Fibroblast of skin of abdomen (primary cell): ENCODE data around the gene C20orf204.
A peak's percentile ranks its signal among the peaks of the same experiment; 100 is the strongest.

Source experiments
- DNase-seq: peaks from one replicate; pipeline ENCODE4 v3.0.0-alpha.2; 2013

Gene C20orf204

DNA sequence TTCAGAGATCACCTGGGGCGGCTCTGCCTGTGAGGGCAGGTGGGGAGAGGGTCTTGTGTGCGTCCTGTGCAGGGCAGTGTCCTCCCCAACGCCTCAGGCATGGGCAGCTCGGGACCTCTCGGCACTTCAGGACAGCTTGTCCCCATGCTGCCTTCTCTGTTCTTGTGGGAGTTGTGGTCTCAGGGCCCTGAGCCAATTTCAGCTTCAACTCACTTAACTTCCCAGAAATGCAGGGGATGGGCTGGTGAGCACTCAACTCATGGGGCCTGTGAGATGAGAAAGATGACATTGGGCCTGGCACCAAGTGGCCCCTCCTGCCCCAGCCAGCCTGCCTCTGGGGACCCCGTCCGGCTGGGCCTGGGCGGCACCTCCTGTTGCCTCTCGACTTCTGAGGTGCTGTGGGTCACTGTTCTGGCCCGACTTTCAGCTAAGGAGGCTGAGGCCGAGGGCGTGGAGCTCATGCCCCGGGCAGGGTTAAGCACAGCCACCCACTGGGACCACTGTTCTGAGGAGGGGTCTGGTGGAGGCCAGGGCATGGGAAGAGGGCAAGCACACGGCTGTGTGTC lies 36.6 kb downstream of the C20orf204 start:
- no peak for DNase-seq

DNA sequence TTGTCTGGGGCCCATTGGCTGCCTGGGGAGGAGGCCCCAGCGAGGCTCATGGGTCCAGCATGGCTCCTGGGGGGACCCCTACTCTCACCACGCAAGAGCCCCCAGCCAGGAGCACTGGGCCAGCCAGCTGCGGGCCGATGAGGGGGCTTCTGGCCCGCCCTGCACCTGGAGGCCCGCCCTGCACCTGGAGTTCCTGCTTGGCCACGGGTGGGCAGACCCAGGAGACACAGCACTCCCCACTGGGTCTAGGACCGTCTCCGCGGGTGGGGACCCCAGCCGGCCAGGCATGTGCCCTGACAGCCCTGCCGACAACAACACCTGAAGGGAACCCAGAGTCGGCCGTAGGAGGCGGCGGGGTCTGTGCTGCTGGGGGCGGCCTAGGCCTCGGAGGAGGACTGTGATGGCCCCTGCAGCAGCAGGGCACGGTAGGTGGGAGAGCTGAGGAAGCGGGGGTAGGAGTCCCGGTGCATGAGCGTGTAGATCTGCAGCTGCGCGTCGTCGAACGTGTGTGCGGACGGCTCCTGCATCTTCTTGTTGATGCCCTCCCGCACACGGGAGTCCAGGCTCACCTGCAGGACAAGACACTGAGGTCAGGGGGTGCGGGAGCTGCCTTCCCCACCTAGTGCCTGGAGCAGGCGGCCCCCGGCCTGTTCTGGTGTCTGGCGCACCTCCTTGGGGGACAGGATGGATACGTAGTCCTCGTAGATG lies 37.6 kb downstream of the C20orf204 start:
- DNase-seq = no peak

- DNase-seq = no peak
These were observed 38.3 kb downstream of the C20orf204 start for GRCh38 chr20:64074184-64074789.

DNA sequence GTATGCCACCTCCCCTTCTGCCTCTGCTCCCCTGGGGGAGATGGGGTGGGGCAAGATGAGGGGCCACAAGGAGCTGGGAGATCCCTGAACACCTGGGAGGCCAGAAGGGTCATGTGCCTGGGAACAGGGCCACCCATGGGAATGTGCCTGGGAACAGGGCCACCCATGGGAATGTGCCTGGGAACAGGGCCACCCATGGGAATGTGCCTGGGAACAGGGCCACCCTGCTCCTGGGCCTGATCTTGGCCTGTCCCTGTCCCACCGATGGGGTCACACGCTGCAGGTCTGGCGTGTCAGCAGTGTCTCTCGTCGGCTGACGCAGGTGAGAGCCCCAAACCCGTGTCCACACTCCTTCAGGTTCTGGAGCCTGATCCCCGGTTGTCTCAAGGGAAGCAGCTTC lies 39.0 kb downstream of the C20orf204 start:
- DNase-seq = no peak

DNA sequence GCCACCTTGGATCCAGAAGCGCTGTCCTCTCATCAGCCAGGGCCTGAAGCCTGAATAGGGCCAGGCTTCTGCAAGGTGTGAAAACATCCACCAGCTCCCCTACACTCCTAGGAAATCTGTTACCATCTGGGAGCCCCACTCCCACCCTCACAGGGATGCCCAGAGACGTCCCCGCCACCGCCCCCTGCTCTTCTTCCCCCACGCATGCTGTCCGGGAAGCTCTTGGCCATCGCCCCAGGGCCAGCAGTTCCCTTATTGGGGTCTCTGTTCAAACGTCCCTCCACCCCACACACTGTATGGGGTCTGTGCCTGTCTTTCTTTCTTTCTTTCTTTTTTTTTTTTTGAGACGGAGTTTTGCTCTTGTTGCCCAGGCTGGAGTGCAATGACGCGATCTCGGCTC lies 39.6 kb downstream of the C20orf204 start:
- no peak for DNase-seq

- DNase-seq = no peak
These were observed 40.3 kb downstream of the C20orf204 start for GRCh38 chr20:64076061-64076997.

DNA sequence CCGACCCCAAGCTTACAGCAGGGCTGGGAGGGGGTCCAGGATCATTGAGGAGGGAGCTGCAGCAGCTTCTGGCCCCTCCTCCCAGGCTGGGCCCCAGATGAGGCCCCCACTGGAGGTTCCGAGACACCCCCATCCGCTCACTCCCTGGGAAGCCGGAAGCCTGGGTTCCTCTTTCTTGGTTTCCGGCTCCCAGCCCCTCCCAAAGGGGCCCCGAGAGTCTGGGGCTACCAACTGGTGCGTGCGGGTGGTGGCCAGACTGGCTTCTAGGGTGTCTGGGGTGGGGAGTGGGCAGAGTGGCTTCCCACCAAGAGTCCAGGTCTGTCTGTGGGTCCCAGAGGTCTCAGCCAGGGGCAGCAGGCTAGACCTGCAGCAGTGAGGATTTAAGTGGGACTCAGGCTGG lies 41.1 kb downstream of the C20orf204 start:
- no peak for DNase-seq

DNA sequence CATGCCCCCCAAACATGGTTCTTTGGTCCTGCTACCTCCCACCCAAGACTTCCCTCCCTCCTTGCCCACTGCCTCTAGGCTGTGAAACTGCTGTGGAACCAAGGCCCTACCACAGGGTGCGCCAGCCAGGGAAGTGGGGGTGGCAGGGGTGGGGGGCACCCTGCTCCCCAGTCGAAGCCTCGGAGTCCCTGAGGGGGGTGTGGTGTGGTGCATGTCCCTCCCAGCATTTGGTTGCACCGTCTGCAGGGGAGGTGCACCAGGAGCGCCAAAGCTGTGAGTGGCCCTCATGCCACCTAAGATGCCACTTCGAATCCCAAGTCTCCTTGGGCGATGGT lies 41.5 kb downstream of the C20orf204 start:
- no peak for DNase-seq

GRCh38 chr20:64077876-64078551 lies 42.0 kb downstream of the C20orf204 start:
- no peak for DNase-seq

- no peak for DNase-seq
These were observed 42.9 kb downstream of the C20orf204 start for GRCh38 chr20:64078934-64079272.

- peak; percentile 72 for DNase-seq
These were observed 43.5 kb downstream of the C20orf204 start, which contains the start of gene RGS19 for GRCh38 chr20:64079273-64080012. Gene RGS19 (minus strand): TSS chr20:64079518. CDS start chr20:64076886, 2,632 bp downstream.

GRCh38 chr20:64080013-64080812 lies 44.2 kb downstream of the C20orf204 start, which contains the start of gene OPRL1:
Gene OPRL1 (plus strand): TSS chr20:64080082. CDS start chr20:64092721, 12,639 bp downstream.
- DNase-seq = no peak

GRCh38 chr20:64080813-64081623 lies 45.0 kb downstream of the C20orf204 start:
- DNase-seq = no peak

- DNase-seq = no peak
These were observed 45.6 kb downstream of the C20orf204 start for GRCh38 chr20:64081624-64081964.

DNA sequence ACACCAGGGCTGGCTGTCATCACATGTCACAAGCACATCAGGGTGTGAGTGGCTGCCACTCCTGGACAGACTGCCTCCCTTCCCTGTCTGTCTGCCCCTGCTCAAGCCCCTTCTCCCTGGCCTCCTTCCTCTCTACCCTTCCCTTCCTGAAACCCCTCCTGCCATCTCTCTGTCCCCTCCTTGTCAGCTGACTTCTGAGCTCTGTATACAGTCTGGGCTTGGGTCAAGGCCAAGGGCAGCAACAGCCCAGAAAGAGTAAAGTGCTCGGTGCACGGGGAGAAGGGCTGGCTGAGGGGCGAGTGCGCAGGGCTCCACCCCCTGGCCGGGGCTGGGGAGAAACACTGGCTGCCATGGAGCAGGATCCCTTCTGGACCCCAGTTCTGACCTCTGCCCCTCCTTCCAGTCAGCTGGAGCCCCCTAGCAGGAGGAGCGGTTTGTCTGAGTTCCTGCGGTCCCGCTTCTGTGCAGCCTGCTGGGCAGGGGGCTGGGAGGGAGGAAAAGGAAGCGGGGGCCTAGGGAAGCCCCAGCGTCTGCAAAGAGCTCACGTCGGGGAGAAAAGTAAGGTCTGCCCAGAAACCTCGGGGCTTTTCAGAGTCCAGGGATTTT lies 46.2 kb downstream of the C20orf204 start:
- no peak for DNase-seq

DNA sequence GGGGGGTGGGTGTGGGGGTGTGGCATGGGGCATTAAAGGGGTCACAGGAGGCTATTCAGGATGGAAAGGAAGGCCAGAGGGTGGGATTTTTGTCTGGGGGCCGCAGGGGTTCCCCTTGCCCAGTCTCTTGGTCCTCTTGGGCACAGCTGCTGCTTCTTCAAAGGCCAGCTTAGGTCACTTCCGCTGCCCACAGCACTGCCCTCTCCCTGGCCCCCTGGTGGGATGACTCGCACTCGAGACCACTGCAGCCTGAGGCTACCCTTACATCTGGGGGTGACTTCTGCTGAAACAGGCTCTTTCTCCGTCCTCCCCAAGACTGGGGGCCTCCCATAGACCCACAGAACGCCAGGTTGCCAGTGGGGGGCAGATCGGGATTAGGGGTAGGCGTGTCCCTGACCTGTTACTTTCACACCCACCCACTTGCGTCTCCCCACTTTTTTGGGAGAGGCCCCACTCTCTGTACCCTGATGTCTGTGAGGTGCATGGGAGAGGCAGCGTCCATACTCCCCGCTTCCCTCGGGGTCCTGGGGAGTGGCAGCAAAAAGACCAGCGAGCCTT lies 46.9 kb downstream of the C20orf204 start:
- DNase-seq = no peak

- DNase-seq = peak; percentile 69
These were observed 47.4 kb downstream of the C20orf204 start for GRCh38 chr20:64083378-64083803.

DNA sequence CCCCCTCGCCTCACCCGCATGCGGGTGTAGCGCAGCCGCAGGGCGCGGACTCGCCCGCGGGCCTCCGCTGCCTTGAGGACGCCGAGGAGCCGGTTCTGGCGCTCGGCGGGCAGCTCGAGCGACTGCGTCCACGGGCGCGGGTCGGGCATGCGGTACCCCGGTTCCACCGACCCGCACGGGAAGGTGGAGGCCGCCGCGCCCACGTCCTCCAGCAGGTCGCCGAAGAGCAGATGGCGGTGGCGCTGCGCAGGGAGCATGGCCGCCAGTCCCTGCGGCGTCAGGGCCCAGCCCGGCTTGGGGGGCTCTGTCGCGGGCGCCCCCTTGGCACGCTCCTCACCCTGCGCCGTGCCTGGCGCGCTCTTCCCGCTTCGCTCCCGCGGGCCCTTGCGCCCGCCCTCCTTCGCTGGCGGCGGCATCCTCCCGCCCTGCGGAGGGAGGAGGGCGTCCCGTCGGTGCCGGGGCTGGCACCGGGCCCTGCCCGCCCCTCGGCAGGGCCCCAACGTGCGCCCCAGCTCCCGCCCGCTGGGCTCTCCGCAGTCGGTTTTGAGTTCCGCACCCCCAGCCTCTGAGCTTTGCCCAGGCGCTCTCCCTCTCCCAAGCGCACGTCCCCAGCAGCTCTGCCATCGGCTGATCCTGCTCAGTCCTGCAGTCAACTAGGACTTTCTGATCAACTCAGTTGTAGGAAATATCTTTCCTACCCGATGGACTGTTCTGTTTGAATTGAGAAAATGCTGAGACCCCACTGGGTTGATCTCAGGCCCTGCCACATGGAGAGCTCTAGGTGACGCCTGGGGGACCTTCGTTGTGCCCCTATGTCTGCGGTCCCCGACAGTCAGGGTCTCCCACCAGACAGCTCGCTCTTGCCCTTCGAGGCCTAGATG lies 48.1 kb downstream of the C20orf204 start, which contains the start of gene LKAAEAR1:
TSS of gene LKAAEAR1 (minus strand) at position 595 of the 881 bp plus-strand sequence. CDS start at position 416, 179 bp downstream.
- DNase-seq = no peak
